Bronchial epithelial cell (primary cell): ENCODE results near the gene ASB7. TPM values are rescaled to one million over a fixed set of nuclear protein-coding genes. Genes with fewer than 3 reads are reported as not detected.

Experiments
- DNase-seq: peaks from one replicate; pipeline ENCODE4 v3.0.0-alpha.2; 2010; ENCODE audit warnings: low read depth
- FAIRE-seq: peaks from 2 replicates; lab custom pipeline; 2011; peaks lifted over from hg19 to GRCh38; lab: Jason Lieb, UNC
- H3K27me3 ChIP-seq: 2 replicates; pipeline ENCODE4 v1.5.1; 2011; ENCODE audit warnings: low read length; ENCODE audit not compliant: control insufficient read depth, insufficient read depth
- H3K36me3 ChIP-seq: 2 replicates; pipeline ENCODE4 v1.5.1; 2011; ENCODE audit warnings: low read length; ENCODE audit not compliant: control insufficient read depth, insufficient read depth
- H3K4me3 ChIP-seq: 2 replicates; pipeline ENCODE4 v1.5.1; 2011; ENCODE audit warnings: mild to moderate bottlenecking, low read depth, low read length, control low read depth
- CTCF ChIP-seq: IDR thresholded peaks from 2 replicates; pipeline ENCODE4 v1.5.1; 2011; ENCODE audit warnings: mild to moderate bottlenecking, moderate library complexity, low read length, control low read depth, inconsistent platforms; ENCODE audit not compliant: insufficient read depth, severe bottlenecking
- total RNA-seq: library from RNA; depleted of rRNA; stranded (reverse); fragments of >200 nt; gene quantifications from 2 replicates; pipeline ENCODE4 v1.2.1, GENCODE V29; 2014

The ASB7 gene
- total RNA-seq, 1 donor from 2014 or later = 12.6 TPM

GRCh38 chr15:100614336-100614735 lies 11.9 kb downstream of the ASB7 start:
- TF ChIP-seq CTCF = no peak
- Histone ChIP-seq H3K36me3 (peaks cover 5% of the 10 kb centered on the region), H3K4me3 (no peak overlapping the region), H3K27me3 (no peaks in the 10 kb centered on the region)
- DNase-seq = no peak
- no peak for FAIRE-seq

GRCh38 chr15:100614918-100615317 lies 12.5 kb downstream of the ASB7 start:
- no peaks in the 10 kb centered on the region for H3K27me3 ChIP-seq
- DNase-seq = no peak
- TF ChIP-seq CTCF = no peak
- no peak for FAIRE-seq
- H3K36me3 ChIP-seq = peaks cover 5% of the 10 kb centered on the region
- H3K4me3 ChIP-seq = no peak overlapping the region

- peaks cover 5% of the 10 kb centered on the region for H3K36me3 ChIP-seq
- no peak for TF ChIP-seq CTCF
- no peak for FAIRE-seq
Observed at GRCh38 chr15:100615801-100616200, 13.4 kb downstream of the ASB7 start.

GRCh38 chr15:100616700-100617099 lies 14.3 kb downstream of the ASB7 start:
- H3K4me3 ChIP-seq = no peak overlapping the region
- H3K36me3 ChIP-seq = peaks cover 5% of the 10 kb centered on the region
- no peak for FAIRE-seq

More at GRCh38 chr15:100615801-100616200, 13.4 kb downstream of the ASB7 start:
- DNase-seq = no peak
- H3K4me3 ChIP-seq = no peak overlapping the region
- no peaks in the 10 kb centered on the region for H3K27me3 ChIP-seq

GRCh38 chr15:100623301-100623700 lies 20.9 kb downstream of the ASB7 start:
- no peaks in the 10 kb centered on the region for H3K36me3 ChIP-seq
- TF ChIP-seq CTCF = no peak
- FAIRE-seq (no peak), DNase-seq (peak; percentile 73)
- no peak overlapping the region for H3K4me3 ChIP-seq
- no peaks in the 10 kb centered on the region for H3K27me3 ChIP-seq

More at GRCh38 chr15:100616700-100617099, 14.3 kb downstream of the ASB7 start:
- no peak for DNase-seq
- no peak for TF ChIP-seq CTCF
- no peaks in the 10 kb centered on the region for H3K27me3 ChIP-seq

- peak; percentile 82 for DNase-seq
- TF ChIP-seq CTCF = peak; percentile 69
- Histone ChIP-seq H3K36me3 (peaks cover 11% of the 10 kb centered on the region), H3K4me3 (no peak overlapping the region), H3K27me3 (no peaks in the 10 kb centered on the region)
- FAIRE-seq = no peak
Observed at GRCh38 chr15:100627789-100628395, 25.5 kb downstream of the ASB7 start.
